Hepatocyte (in vitro differentiated cells): ENCODE data around the gene TNNC2. TPM values are rescaled to one million over a fixed set of nuclear protein-coding genes. Genes with fewer than 3 reads are reported as not detected.

ENCODE experiments used
- DNase-seq: peaks from one replicate; pipeline ENCODE4 v3.0.0-alpha.2; 2016; ENCODE audit warnings: low spot score
- H2AFZ ChIP-seq: fragments of 200-600 bp; sonication (generic); 2 replicates; pipeline ENCODE4 v1.6.0; 2016; ENCODE audit warnings: antibody characterized with exemption, mild to moderate bottlenecking
- H3K27ac ChIP-seq: fragments of 200-600 bp; sonication (generic); 2 replicates; pipeline ENCODE4 v1.5.1; 2016; ENCODE audit warnings: mild to moderate bottlenecking
- H3K27me3 ChIP-seq: fragments of 200-600 bp; sonication (generic); 2 replicates; pipeline ENCODE4 v1.6.1; 2016
- H3K36me3 ChIP-seq: fragments of 200-600 bp; sonication (generic); replicated peaks from 2 replicates; pipeline ENCODE4 v1.5.1; 2016; ENCODE audit warnings: low read depth; ENCODE audit not compliant: insufficient read depth
- H3K4me1 ChIP-seq: fragments of 200-600 bp; sonication (generic); 2 replicates; pipeline ENCODE4 v1.5.1; 2016; ENCODE audit warnings: mild to moderate bottlenecking, moderate library complexity; ENCODE audit not compliant: insufficient read depth
- H3K4me2 ChIP-seq: fragments of 200-600 bp; sonication (generic); 2 replicates; pipeline ENCODE4 v1.6.0; 2016
- H3K4me3 ChIP-seq: fragments of 200-600 bp; sonication (generic); 2 replicates; pipeline ENCODE4 v1.5.1; 2016; ENCODE audit warnings: mild to moderate bottlenecking
- H3K79me2 ChIP-seq: fragments of 200-600 bp; sonication (generic); 2 replicates; pipeline ENCODE4 v1.6.0; 2017; ENCODE audit warnings: mild to moderate bottlenecking
- H3K9me2 ChIP-seq: fragments of 200-600 bp; sonication (generic); replicated peaks from 2 replicates; pipeline ENCODE4 v1.6.0; 2017; ENCODE audit warnings: mild to moderate bottlenecking; ENCODE audit not compliant: insufficient read depth
- H3K9me3 ChIP-seq: fragments of 200-600 bp; sonication (generic); 2 replicates; pipeline ENCODE4 v1.5.1; 2016; ENCODE audit warnings: low read depth, mild to moderate bottlenecking
- H4K20me1 ChIP-seq: fragments of 200-600 bp; sonication (generic); 2 replicates; pipeline ENCODE4 v1.6.0; 2016; ENCODE audit warnings: mild to moderate bottlenecking; ENCODE audit not compliant: insufficient read depth, poor library complexity, severe bottlenecking
- CTCF ChIP-seq: fragments of 200-600 bp; sonication (generic); IDR thresholded peaks from 2 replicates; pipeline ENCODE4 v1.5.1; 2016; ENCODE audit warnings: antibody characterized with exemption, mild to moderate bottlenecking; ENCODE audit not compliant: poor library complexity
- EZH2 ChIP-seq: fragments of 200-600 bp; sonication (generic); IDR thresholded peaks from 2 replicates; pipeline ENCODE4 v1.6.1; 2016; ENCODE audit warnings: antibody characterized with exemption, mild to moderate bottlenecking, borderline replicate concordance
- EZH2phosphoT487 ChIP-seq: fragments of 200-600 bp; sonication (generic); IDR thresholded peaks from one replicate; pipeline ENCODE4 v1.6.1; 2018; ENCODE audit warnings: antibody characterized with exemption, mild to moderate bottlenecking, low read depth, moderate library complexity; ENCODE audit not compliant: unreplicated experiment, severe bottlenecking
- WGBS: methylation state at CpG from one replicate; pipeline ENCODE4 v1.1.6; 2016; ENCODE audit warnings: low lambda C conversion rate; ENCODE audit errors: missing lambda C conversion rate; 5-methylcytosine and 5-hydroxymethylcytosine counted together
- polyA plus RNA-seq: library from polyadenylated mRNA; unstranded; fragments of >200 nt; fragmentation: Nextera tagmentation; extraction: Ambion mirVana; gene quantifications from 2 replicates; pipeline ENCODE4 v1.2.1, GENCODE V29; 2016
- total RNA-seq: library from RNA; depleted of rRNA; stranded (reverse); fragments of >200 nt; gene quantifications from 2 replicates; pipeline ENCODE4 v1.2.3, GENCODE V29; 2014

Gene TNNC2
- total and polyA plus RNA-seq, 2 experiments from 2014 or later, result 0.51 to 0.63 TPM

- H3K4me2 ChIP-seq, result no peak overlapping the region
These were observed 30.6 kb downstream of the TNNC2 start for GRCh38 chr20:45796337-45797065.

GRCh38 chr20:45792317-45793118 lies 34.6 kb downstream of the TNNC2 start:
- H3K9me3 ChIP-seq, result no peaks in the 10 kb centered on the region
- peak overlapping the region; percentile 78 for H3K4me3 ChIP-seq
- no peaks in the 10 kb centered on the region for H3K36me3 ChIP-seq
- H4K20me1 ChIP-seq, result no peaks in the 10 kb centered on the region
- H3K27me3 ChIP-seq, result no peaks in the 10 kb centered on the region
- TF ChIP-seq EZH2, result no peak
- TF ChIP-seq EZH2phosphoT487, result no peak
- no peak for TF ChIP-seq CTCF
- H2AFZ ChIP-seq, result peak overlapping the region; percentile 55
- peak overlapping the region; percentile 89 for H3K27ac ChIP-seq
- no peak for DNase-seq
- H3K4me1 ChIP-seq, result peaks cover 7% of the 10 kb centered on the region
- WGBS, result 48% methylated on average over 19 of the region's 19 CpGs
- H3K79me2 ChIP-seq, result peaks cover 14% of the 10 kb centered on the region
- peak overlapping the region; percentile 89 for H3K4me2 ChIP-seq
- no peaks in the 10 kb centered on the region for H3K9me2 ChIP-seq

More at GRCh38 chr20:45796337-45797065, 30.6 kb downstream of the TNNC2 start:
- H3K79me2 ChIP-seq, result peaks cover 14% of the 10 kb centered on the region
- peaks cover 7% of the 10 kb centered on the region for H3K4me1 ChIP-seq
- no peak for TF ChIP-seq EZH2
- TF ChIP-seq CTCF, result no peak
- no peak for TF ChIP-seq EZH2phosphoT487
- no peak overlapping the region for H3K27ac ChIP-seq
- H2AFZ ChIP-seq, result no peak overlapping the region
- H4K20me1 ChIP-seq, result no peaks in the 10 kb centered on the region
- no peak overlapping the region for H3K4me3 ChIP-seq
- no peaks in the 10 kb centered on the region for H3K36me3 ChIP-seq
- no peaks in the 10 kb centered on the region for H3K9me3 ChIP-seq
- WGBS, result 98% methylated on average over 11 of the region's 11 CpGs
- no peak for DNase-seq
- no peaks in the 10 kb centered on the region for H3K9me2 ChIP-seq
- H3K27me3 ChIP-seq, result no peaks in the 10 kb centered on the region

- DNase-seq, result no peak
- Histone ChIP-seq H3K9me3 (no peaks in the 10 kb centered on the region), H3K36me3 (no peaks in the 10 kb centered on the region), H4K20me1 (no peaks in the 10 kb centered on the region), H3K27me3 (no peaks in the 10 kb centered on the region), H3K4me2 (no peak overlapping the region), H3K27ac (no peak overlapping the region), H3K4me1 (peaks cover 7% of the 10 kb centered on the region), H2AFZ (no peak overlapping the region), H3K79me2 (peaks cover 14% of the 10 kb centered on the region), H3K4me3 (no peak overlapping the region), H3K9me2 (no peaks in the 10 kb centered on the region)
- TF ChIP-seq CTCF (no peak), EZH2 (no peak), EZH2phosphoT487 (no peak)
- 78% methylated on average over 3 of the region's 3 CpGs for WGBS
These were observed 38.8 kb downstream of the TNNC2 start for GRCh38 chr20:45788351-45788750.
